GM10248 (cell line): ENCODE data around the gene MAN1C1.

Source experiments
- CTCF ChIA-PET: fragments of 300-600 bp; sonication (Branson Sonifier 250); formaldehyde crosslinking; extraction: SDS; loops from one replicate; lab custom pipeline; 2021; ENCODE audit warnings: antibody characterized with exemption; lab: Yijun Ruan, JAX
- POLR2A ChIA-PET: fragments of 350-650 bp; sonication (Branson Sonifier 250); formaldehyde crosslinking; extraction: SDS; loops from one replicate; lab custom pipeline; 2020; ENCODE audit warnings: antibody characterized with exemption; lab: Yijun Ruan, JAX
- DNase-seq: peaks from one replicate; pipeline ENCODE4 v3.0.0; 2012; ENCODE audit errors: extremely low spot score
- TF ChIP-seq, protein P1 (sequence below): IDR thresholded peaks from 2 replicates; pipeline ENCODE4 v1.5.1; 2012; ENCODE audit warnings: mild to moderate bottlenecking, low read depth; ENCODE audit errors: extremely low read depth, missing control alignments, control extremely low read depth

Gene MAN1C1

DNA sequence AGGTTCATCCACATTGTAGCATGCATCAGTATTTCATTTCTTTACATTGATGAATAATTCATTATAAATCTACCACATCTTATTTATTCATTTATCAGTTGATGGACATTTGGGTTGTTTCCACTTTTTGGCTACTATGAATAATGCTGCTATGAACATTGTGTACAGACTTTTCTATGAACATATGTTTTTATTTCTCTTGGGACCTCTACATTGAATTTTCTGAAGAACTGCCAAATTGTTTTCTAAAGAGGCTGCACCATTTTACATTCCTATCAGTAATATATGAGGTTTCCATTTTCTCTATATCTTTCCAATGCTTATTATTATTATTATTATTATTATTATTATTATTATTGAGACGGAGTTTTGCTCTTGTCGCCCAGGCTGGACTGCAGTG, 102.1 kb downstream of the MAN1C1 start:
- no peak for DNase-seq
- ChIA-PET CTCF (no interaction called here), POLR2A (no interaction called here)
- TF ChIP-seq, protein P1, sequence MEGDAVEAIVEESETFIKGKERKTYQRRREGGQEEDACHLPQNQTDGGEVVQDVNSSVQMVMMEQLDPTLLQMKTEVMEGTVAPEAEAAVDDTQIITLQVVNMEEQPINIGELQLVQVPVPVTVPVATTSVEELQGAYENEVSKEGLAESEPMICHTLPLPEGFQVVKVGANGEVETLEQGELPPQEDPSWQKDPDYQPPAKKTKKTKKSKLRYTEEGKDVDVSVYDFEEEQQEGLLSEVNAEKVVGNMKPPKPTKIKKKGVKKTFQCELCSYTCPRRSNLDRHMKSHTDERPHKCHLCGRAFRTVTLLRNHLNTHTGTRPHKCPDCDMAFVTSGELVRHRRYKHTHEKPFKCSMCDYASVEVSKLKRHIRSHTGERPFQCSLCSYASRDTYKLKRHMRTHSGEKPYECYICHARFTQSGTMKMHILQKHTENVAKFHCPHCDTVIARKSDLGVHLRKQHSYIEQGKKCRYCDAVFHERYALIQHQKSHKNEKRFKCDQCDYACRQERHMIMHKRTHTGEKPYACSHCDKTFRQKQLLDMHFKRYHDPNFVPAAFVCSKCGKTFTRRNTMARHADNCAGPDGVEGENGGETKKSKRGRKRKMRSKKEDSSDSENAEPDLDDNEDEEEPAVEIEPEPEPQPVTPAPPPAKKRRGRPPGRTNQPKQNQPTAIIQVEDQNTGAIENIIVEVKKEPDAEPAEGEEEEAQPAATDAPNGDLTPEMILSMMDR, result no peak

DNA sequence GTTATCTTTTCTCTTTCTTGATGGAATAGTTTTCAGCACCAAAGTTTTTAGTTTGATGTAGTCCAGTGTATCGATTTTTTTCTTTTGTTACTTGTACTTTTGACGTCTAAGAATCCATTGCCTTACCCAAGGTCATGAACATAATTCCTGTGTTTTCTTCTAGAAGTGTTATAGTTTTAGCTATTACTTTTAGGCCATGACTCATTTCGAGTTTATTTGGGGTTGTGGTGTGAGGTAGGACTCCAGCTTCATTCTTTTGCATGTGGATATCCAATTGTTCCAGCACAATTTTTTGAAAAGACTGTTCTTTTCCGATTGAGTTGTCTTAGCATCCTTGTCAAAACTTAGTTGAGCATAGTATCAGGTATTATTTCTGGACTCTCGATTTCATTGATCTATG, 104.0 kb downstream of the MAN1C1 start:
- TF ChIP-seq, protein P1, result no peak
- POLR2A ChIA-PET, result no interaction called here
- DNase-seq, result no peak
- CTCF ChIA-PET, result interaction anchor here (1.4 kb wide), 1 partner anchor 10 kb away, joined by 3 read pairs; no protein-coding TSS in a partner anchor

DNA sequence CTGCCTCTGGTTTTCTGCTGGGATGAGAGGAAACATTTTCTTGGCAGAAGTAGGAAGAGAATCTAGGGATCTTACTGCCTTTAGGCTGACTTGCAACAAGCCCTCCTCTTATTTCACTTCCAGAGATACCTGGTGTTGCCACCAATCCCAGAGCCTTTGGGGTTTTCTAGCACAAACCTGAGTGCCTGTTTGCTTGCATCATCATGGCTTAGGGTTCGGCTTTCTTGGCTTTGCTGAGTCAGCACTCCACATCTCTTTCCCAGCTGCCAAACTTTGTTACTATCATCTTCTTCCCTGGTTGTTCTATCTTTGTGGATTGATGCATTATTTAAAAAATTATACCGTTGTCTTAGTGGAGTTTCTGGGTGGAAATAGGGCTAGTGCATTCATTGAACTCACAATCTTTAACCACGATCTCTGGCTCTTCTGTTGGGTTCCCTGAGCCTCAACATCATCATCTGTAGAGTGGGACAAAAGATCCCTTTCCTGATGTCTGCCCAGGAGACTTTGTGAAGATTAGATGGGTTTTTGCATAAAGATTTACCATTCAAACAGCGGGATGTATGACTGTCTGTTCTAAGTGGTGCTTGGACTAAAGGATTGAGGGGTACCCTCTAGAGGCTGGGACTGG, 106.8 kb downstream of the MAN1C1 start:
- CTCF ChIA-PET, result no interaction called here
- no peak for DNase-seq
- POLR2A ChIA-PET, result no interaction called here
- TF ChIP-seq, protein P1, result no peak

DNA sequence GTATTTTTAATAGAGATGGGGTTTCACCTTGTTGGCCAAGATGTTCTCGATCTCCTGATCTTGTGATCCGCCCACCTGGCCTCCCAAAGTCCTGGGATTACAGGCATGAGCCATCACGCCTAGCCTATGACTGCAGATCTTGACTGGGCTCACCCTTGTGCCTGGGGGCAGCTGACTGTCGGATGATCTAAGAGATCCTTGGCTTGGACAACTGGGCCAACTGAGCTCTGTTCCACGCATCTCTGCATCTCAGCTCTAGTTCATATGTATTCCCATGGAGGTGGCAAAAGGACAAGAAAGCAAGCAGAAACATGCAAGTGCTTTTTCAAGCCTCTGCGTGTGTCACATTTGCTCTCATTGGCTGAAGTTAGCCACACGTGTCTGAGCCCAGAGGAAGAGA, 107.6 kb downstream of the MAN1C1 start:
- no peak for DNase-seq
- ChIA-PET CTCF (interaction anchor here (1.0 kb wide), 1 partner anchor 10 kb away, joined by 3 read pairs; no protein-coding TSS in a partner anchor), POLR2A (no interaction called here)
- TF ChIP-seq, protein P1, result no peak

DNA sequence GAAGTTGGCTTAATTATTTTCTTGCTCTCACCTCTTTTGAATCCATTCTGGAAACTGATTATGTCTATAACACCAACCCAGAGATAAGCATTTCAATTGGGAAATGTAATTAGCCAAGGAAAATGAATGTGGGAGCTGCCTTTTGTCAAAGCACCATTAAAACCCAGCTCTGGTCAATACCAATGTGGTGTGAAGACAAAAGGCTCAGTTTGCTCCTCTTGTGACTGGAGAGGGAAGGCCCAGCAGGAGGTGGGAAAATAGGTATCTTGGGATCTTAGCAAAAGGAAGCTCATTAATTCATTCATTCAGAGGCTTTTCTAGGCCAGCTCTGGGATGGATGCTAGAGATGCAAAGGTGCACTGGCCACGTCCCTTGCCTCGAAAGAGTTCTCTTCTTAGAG, 108.4 kb downstream of the MAN1C1 start:
- TF ChIP-seq, protein P1, result no peak
- ChIA-PET CTCF (no interaction called here), POLR2A (no interaction called here)
- DNase-seq, result no peak

DNA sequence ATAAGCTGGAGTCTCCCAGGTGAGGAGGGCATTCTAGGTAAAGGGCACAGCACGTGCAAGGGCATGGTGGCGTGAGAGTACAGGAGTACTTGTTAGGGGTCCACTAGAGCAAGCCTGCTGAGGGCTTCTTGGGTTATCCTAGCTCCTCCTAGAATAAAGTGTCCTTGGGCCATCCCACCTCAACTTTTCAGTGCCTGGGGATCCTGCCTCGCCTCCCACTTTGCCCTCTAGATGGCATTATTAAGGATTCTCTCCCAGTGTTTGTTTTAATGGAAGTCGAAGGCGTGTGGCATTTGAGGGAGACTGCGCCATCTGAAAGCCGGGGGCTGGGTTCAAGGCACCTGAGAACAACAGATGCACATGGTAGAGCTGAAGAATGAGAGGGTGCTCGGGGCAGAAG, 108.9 kb downstream of the MAN1C1 start:
- TF ChIP-seq, protein P1, result no peak
- CTCF ChIA-PET, result no interaction called here
- POLR2A ChIA-PET, result no interaction called here
- no peak for DNase-seq

DNA sequence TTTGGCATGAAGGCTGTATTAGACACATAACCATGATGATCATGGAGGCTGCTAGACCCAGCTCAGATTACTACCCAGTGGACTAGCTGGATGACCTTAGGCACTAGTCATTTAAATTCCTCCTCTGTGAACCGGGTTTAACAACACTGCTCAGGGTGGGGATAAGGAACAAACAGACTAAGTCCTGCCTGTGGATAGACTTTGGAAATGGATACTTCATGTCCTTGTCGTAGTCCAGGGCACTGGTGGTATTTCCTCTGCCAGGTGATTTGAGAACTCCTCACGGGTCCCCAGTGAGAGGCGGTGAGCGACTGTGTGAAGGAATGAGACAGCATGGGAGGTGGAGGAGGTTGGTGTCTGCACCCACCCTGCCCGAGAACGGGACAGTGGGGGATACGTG, 110.5 kb downstream of the MAN1C1 start:
- TF ChIP-seq, protein P1, result no peak
- POLR2A ChIA-PET, result no interaction called here
- DNase-seq, result no peak
- CTCF ChIA-PET, result no interaction called here
